Right lobe of liver (tissue), 4 donors: ENCODE measurements around the gene AGPS.

Experiments
- POLR2A ChIP-seq: fragments of 450-650 bp; IDR thresholded peaks from one replicate; pipeline ENCODE4 v1.6.1; 2017; ENCODE audit warnings: antibody characterized with exemption, mild to moderate bottlenecking
- TF ChIP-seq, protein P1 (sequence below), 4 donors: fragments of 200-600 bp in 3 of 4; fragments of 450-650 bp in 1 of 4; IDR thresholded peaks; one replicate each; pipeline versions ENCODE4 v1.5.1 to v1.8.0; 2016 to 2022; ENCODE audit warnings: antibody characterized with exemption in 4 of 4, mild to moderate bottlenecking in 2 of 4
- donor health status: DM: no; HTN: no; CAD: no.
- donor health status: DM: no; HTN: no; CAD: no.
- donor health status: DM: no; HTN: yes; CAD: no.

- TF ChIP-seq, protein P1, sequence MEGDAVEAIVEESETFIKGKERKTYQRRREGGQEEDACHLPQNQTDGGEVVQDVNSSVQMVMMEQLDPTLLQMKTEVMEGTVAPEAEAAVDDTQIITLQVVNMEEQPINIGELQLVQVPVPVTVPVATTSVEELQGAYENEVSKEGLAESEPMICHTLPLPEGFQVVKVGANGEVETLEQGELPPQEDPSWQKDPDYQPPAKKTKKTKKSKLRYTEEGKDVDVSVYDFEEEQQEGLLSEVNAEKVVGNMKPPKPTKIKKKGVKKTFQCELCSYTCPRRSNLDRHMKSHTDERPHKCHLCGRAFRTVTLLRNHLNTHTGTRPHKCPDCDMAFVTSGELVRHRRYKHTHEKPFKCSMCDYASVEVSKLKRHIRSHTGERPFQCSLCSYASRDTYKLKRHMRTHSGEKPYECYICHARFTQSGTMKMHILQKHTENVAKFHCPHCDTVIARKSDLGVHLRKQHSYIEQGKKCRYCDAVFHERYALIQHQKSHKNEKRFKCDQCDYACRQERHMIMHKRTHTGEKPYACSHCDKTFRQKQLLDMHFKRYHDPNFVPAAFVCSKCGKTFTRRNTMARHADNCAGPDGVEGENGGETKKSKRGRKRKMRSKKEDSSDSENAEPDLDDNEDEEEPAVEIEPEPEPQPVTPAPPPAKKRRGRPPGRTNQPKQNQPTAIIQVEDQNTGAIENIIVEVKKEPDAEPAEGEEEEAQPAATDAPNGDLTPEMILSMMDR (IDR thresholded peaks at IDR 0.05): no peak
- no peak for TF ChIP-seq POLR2A
Measured at GRCh38 chr2:177587371-177587770, 194.8 kb downstream of the AGPS start.
